ENCODE data around the gene YWHAQ. TPM values are rescaled to one million over a fixed set of nuclear protein-coding genes. Genes with fewer than 3 reads are reported as not detected.

YWHAQ gene
- total and polyA plus RNA-seq, 4 donors, result 68.8 to 145 (median 88.0) TPM

- no peaks in the 10 kb centered on the region for H3K27me3 ChIP-seq (ENCODE audit: control insufficient read depth in 4 of 4, insufficient read depth in 4 of 4, low read length in 3 of 4)
- 92% methylated on average over 5 of the region's 5 CpGs for WGBS
- H3K36me3 ChIP-seq (ENCODE audit: control insufficient read depth in 4 of 4, insufficient read depth in 3 of 4, low read depth in 1 of 4, low read length in 3 of 4), result no peaks in the 10 kb centered on the region
- DNase-seq (ENCODE audit: low spot score), result no peak
- no peaks in the 10 kb centered on the region for H3K9me3 ChIP-seq (ENCODE audit: control insufficient read depth in 4 of 4, low read length in 3 of 4)
- H3K27ac ChIP-seq (ENCODE audit: low read depth in 1 of 2, low read length in 2 of 2), result no peak overlapping the region
- no peak overlapping the region for H3K4me3 ChIP-seq (ENCODE audit: low read depth in 1 of 3, low read length in 3 of 3)
- no peak overlapping the region for H3K9ac ChIP-seq (ENCODE audit: low read depth in 1 of 2, low read length in 2 of 2)
- peaks cover 0 to 5% (median 3%) of the 10 kb centered on the region in 4 donors for H3K4me1 ChIP-seq (ENCODE audit: control insufficient read depth in 4 of 4, insufficient read depth in 4 of 4, low read length in 3 of 4)
- TF ChIP-seq NR2F2 (IDR thresholded peaks at IDR 0.05), result no peak
- no peak for TF ChIP-seq ATF3 (IDR thresholded peaks at IDR 0.05)
- no peak for TF ChIP-seq RXRA (IDR thresholded peaks at IDR 0.05)
- no peak for TF ChIP-seq JUND (IDR thresholded peaks at IDR 0.05)
- TF ChIP-seq MAX (IDR thresholded peaks at IDR 0.05), result no peak
- TF ChIP-seq YY1 (IDR thresholded peaks at IDR 0.05), result no peak
- TF ChIP-seq TAF1 (conservative IDR thresholded peaks at IDR 0.05), result no peak
- no peak for TF ChIP-seq EGR1 (IDR thresholded peaks at IDR 0.05; ENCODE audit: low read depth in 2 of 2)
- TF ChIP-seq, protein P1, sequence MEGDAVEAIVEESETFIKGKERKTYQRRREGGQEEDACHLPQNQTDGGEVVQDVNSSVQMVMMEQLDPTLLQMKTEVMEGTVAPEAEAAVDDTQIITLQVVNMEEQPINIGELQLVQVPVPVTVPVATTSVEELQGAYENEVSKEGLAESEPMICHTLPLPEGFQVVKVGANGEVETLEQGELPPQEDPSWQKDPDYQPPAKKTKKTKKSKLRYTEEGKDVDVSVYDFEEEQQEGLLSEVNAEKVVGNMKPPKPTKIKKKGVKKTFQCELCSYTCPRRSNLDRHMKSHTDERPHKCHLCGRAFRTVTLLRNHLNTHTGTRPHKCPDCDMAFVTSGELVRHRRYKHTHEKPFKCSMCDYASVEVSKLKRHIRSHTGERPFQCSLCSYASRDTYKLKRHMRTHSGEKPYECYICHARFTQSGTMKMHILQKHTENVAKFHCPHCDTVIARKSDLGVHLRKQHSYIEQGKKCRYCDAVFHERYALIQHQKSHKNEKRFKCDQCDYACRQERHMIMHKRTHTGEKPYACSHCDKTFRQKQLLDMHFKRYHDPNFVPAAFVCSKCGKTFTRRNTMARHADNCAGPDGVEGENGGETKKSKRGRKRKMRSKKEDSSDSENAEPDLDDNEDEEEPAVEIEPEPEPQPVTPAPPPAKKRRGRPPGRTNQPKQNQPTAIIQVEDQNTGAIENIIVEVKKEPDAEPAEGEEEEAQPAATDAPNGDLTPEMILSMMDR (IDR thresholded peaks at IDR 0.05; ENCODE audit: low read depth, low read length, missing input control), result no peak
- TF ChIP-seq, protein P2, sequence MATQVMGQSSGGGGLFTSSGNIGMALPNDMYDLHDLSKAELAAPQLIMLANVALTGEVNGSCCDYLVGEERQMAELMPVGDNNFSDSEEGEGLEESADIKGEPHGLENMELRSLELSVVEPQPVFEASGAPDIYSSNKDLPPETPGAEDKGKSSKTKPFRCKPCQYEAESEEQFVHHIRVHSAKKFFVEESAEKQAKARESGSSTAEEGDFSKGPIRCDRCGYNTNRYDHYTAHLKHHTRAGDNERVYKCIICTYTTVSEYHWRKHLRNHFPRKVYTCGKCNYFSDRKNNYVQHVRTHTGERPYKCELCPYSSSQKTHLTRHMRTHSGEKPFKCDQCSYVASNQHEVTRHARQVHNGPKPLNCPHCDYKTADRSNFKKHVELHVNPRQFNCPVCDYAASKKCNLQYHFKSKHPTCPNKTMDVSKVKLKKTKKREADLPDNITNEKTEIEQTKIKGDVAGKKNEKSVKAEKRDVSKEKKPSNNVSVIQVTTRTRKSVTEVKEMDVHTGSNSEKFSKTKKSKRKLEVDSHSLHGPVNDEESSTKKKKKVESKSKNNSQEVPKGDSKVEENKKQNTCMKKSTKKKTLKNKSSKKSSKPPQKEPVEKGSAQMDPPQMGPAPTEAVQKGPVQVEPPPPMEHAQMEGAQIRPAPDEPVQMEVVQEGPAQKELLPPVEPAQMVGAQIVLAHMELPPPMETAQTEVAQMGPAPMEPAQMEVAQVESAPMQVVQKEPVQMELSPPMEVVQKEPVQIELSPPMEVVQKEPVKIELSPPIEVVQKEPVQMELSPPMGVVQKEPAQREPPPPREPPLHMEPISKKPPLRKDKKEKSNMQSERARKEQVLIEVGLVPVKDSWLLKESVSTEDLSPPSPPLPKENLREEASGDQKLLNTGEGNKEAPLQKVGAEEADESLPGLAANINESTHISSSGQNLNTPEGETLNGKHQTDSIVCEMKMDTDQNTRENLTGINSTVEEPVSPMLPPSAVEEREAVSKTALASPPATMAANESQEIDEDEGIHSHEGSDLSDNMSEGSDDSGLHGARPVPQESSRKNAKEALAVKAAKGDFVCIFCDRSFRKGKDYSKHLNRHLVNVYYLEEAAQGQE (IDR thresholded peaks at IDR 0.05), result no peak
- TF ChIP-seq RAD21 (IDR thresholded peaks at IDR 0.05), result no peak
Observed at GRCh38 chr2:9547262-9547991, 83.4 kb downstream of the YWHAQ start.

- no peak overlapping the region for H3K4me3 ChIP-seq (ENCODE audit: low read depth in 1 of 3, low read length in 3 of 3)
- H3K4me1 ChIP-seq (ENCODE audit: control insufficient read depth in 4 of 4, insufficient read depth in 4 of 4, low read length in 3 of 4), result peaks cover 0 to 3% (median 0%) of the 10 kb centered on the region in 4 donors
- 87% methylated on average over 5 of the region's 5 CpGs for WGBS
- TF ChIP-seq, protein P3, sequence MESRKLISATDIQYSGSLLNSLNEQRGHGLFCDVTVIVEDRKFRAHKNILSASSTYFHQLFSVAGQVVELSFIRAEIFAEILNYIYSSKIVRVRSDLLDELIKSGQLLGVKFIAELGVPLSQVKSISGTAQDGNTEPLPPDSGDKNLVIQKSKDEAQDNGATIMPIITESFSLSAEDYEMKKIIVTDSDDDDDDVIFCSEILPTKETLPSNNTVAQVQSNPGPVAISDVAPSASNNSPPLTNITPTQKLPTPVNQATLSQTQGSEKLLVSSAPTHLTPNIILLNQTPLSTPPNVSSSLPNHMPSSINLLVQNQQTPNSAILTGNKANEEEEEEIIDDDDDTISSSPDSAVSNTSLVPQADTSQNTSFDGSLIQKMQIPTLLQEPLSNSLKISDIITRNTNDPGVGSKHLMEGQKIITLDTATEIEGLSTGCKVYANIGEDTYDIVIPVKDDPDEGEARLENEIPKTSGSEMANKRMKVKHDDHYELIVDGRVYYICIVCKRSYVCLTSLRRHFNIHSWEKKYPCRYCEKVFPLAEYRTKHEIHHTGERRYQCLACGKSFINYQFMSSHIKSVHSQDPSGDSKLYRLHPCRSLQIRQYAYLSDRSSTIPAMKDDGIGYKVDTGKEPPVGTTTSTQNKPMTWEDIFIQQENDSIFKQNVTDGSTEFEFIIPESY (IDR thresholded peaks at IDR 0.05), result no peak
- no peak for TF ChIP-seq FOXA1 (IDR thresholded peaks at IDR 0.05)
- TF ChIP-seq EGR1 (IDR thresholded peaks at IDR 0.05; ENCODE audit: low read depth in 2 of 2), result no peak
- TF ChIP-seq, protein P2 (IDR thresholded peaks at IDR 0.05), result no peak
- no peak for TF ChIP-seq RXRA (IDR thresholded peaks at IDR 0.05)
- no peak for TF ChIP-seq SP1 (IDR thresholded peaks at IDR 0.05)
- no peak for TF ChIP-seq YY1 (IDR thresholded peaks at IDR 0.05)
- no peak for TF ChIP-seq MAX (IDR thresholded peaks at IDR 0.05)
- TF ChIP-seq HNF4A (conservative IDR thresholded peaks at IDR 0.05), result no peak
- no peak for TF ChIP-seq FOXA2 (IDR thresholded peaks at IDR 0.05)
- TF ChIP-seq, protein P1 (IDR thresholded peaks at IDR 0.05; ENCODE audit: low read depth, low read length, missing input control), result no peak
- TF ChIP-seq JUND (IDR thresholded peaks at IDR 0.05), result no peak
- no peak for TF ChIP-seq NR2F2 (IDR thresholded peaks at IDR 0.05)
Observed at GRCh38 chr2:9545502-9545901, 85.3 kb downstream of the YWHAQ start.

More at GRCh38 chr2:9545502-9545901, 85.3 kb downstream of the YWHAQ start:
- Histone ChIP-seq H3K27me3 (ENCODE audit: control insufficient read depth in 4 of 4, insufficient read depth in 4 of 4, low read length in 3 of 4) (no peaks in the 10 kb centered on the region), H3K9me3 (ENCODE audit: control insufficient read depth in 4 of 4, low read length in 3 of 4) (no peaks in the 10 kb centered on the region), H3K9ac (ENCODE audit: low read depth in 1 of 2, low read length in 2 of 2) (no peak overlapping the region), H3K27ac (ENCODE audit: low read depth in 1 of 2, low read length in 2 of 2) (no peak overlapping the region), H3K36me3 (ENCODE audit: control insufficient read depth in 4 of 4, insufficient read depth in 3 of 4, low read depth in 1 of 4, low read length in 3 of 4) (no peaks in the 10 kb centered on the region)
- no peak for DNase-seq (ENCODE audit: low spot score)

Data from liver (tissue), 9 donors.